SK-N-SH treated with all-trans-retinoic acid at 6 μM for 48 hours (cell line): ENCODE results near the gene SYNE1.

Experiments used
- ATAC-seq: fragments of 200-7000 bp; cut with Tn5 transposase; 3 replicates; pipeline ENCODE4 v1.9.1; 2020; ENCODE audit warnings: mild to moderate bottlenecking, moderate library complexity
- ARNTL ChIP-seq: fragments of 450-650 bp; formaldehyde crosslinking; IDR thresholded peaks from 2 replicates; pipeline ENCODE4 v1.5.0; 2020; ENCODE audit warnings: low read depth, mild to moderate bottlenecking, moderate library complexity, borderline replicate concordance
- BACH2 ChIP-seq: fragments of 250-450 bp; sonication (Bioruptor Pico); IDR thresholded peaks from 2 replicates; pipeline ENCODE4 v1.9.0; 2021; ENCODE audit warnings: mild to moderate bottlenecking, borderline replicate concordance
- CSDC2 ChIP-seq: fragments of 250-450 bp; sonication (Bioruptor Pico); IDR thresholded peaks from 2 replicates; pipeline ENCODE4 v1.5.0; 2020; ENCODE audit warnings: mild to moderate bottlenecking, moderate library complexity
- GLIS3 ChIP-seq: fragments of 250-450 bp; sonication (Bioruptor Pico); IDR thresholded peaks from 2 replicates; pipeline ENCODE4 v1.5.0; 2020; ENCODE audit warnings: mild to moderate bottlenecking, moderate library complexity
- PPARA ChIP-seq: fragments of 250-450 bp; sonication (Bioruptor Pico); IDR thresholded peaks from 2 replicates; pipeline ENCODE4 v1.5.0; 2020; ENCODE audit warnings: mild to moderate bottlenecking, borderline replicate concordance
- RARB ChIP-seq: fragments of 250-450 bp; sonication (Bioruptor Pico); IDR thresholded peaks from 2 replicates; pipeline ENCODE4 v1.8.0; 2021; ENCODE audit warnings: mild to moderate bottlenecking, moderate library complexity
- TCF4 ChIP-seq: fragments of 250-450 bp; sonication (Bioruptor Pico); IDR thresholded peaks from 2 replicates; pipeline ENCODE4 v1.8.0; 2021; ENCODE audit warnings: mild to moderate bottlenecking, moderate library complexity, borderline replicate concordance
- ZC3H10 ChIP-seq: fragments of 250-450 bp; sonication (Bioruptor Pico); IDR thresholded peaks from 2 replicates; pipeline ENCODE4 v1.5.1; 2021; ENCODE audit warnings: mild to moderate bottlenecking, moderate library complexity
- ZFP30 ChIP-seq: fragments of 450-650 bp; formaldehyde crosslinking; IDR thresholded peaks from 2 replicates; pipeline ENCODE4 v1.5.0; 2022; ENCODE audit warnings: mild to moderate bottlenecking, moderate library complexity
- TF ChIP-seq, protein P1 (sequence below): fragments of 250-450 bp; sonication (Bioruptor Pico); IDR thresholded peaks from 2 replicates; pipeline ENCODE4 v1.8.0; 2020; ENCODE audit warnings: mild to moderate bottlenecking, moderate library complexity, borderline replicate concordance
- TF ChIP-seq, protein P2 (sequence below): fragments of 250-450 bp; sonication (Bioruptor Pico); IDR thresholded peaks from 2 replicates; pipeline ENCODE4 v1.5.0; 2020; ENCODE audit warnings: mild to moderate bottlenecking, moderate library complexity
- TF ChIP-seq, protein P3 (sequence below): fragments of 250-450 bp; sonication (Bioruptor Pico); IDR thresholded peaks from 2 replicates; pipeline ENCODE4 v1.5.1; 2020; ENCODE audit warnings: low read depth, mild to moderate bottlenecking, moderate library complexity

SYNE1 gene

DNA sequence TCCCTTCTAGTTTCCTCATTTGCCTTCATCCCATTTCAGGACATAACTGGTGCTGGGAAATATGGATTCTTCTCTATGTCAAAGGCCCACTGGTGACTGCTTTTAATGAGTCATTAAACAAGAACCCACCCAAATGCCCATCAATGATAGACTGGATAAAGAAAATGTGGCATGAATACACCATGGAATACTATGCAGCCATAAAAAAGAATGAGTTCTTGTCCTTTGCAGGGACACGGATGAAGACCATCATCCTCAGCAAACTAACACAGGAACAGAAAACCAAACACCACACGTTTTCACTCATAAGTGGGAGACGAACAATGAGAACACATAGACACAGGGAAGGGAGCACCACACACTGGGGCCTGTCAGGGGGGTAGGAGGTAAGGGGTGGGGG is 518.9 kb downstream of the SYNE1 start (continued):
- TF ChIP-seq ARNTL (CRISPR knock-in tag) (no peak), ZC3H10 (CRISPR knock-in tag) (no peak), GLIS3 (CRISPR knock-in tag) (no peak)
- TF ChIP-seq, protein P1, sequence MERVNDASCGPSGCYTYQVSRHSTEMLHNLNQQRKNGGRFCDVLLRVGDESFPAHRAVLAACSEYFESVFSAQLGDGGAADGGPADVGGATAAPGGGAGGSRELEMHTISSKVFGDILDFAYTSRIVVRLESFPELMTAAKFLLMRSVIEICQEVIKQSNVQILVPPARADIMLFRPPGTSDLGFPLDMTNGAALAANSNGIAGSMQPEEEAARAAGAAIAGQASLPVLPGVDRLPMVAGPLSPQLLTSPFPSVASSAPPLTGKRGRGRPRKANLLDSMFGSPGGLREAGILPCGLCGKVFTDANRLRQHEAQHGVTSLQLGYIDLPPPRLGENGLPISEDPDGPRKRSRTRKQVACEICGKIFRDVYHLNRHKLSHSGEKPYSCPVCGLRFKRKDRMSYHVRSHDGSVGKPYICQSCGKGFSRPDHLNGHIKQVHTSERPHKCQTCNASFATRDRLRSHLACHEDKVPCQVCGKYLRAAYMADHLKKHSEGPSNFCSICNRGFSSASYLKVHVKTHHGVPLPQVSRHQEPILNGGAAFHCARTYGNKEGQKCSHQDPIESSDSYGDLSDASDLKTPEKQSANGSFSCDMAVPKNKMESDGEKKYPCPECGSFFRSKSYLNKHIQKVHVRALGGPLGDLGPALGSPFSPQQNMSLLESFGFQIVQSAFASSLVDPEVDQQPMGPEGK, result no peak
- TF ChIP-seq, all 23 proteins: peak for 0

DNA sequence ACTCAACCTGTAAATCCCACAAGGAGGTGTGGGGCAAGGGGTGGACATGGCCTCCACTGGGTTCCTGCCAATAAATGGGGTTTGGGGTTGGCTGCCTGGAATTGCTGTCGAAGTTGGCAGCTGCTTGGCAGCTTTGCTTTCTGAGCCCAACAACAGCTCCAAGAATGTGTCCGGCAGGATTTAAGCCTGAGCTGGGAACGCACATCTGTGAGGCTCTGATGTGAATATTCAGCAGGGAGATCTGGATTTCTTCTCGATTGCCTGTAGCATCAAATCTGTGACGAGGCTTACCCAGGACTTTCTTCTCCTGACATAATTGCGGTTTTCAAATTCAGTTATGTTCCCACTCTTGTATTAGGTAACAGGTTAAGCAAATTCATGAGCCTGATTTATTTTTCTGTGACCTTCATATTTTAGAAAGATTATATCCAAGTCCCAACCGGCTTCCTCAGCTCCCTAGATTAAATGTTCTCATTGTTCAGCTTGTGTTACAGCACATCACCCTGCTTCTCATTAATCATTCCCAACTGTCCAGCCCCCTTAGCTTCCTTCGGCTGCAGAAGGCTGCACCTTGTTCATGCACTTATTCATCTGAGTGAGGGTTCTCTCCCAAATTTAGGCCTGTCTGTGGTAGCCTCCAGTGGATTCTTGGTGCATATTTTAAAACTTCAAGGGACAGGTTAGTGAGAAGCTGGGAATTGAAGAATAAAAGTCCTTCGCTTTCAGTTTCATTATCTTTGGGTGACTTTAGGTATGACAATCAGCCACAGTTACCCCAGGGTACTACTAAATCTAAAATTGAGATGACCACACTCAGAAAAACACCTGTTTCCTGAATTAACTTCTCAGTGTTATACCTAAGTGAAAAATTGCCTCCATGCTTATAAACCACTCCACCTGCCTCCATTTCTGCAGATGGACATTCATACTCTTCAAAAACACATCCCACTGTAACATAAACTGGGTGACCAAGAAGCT is 519.7 kb downstream of the SYNE1 start:
- no peak for TF ChIP-seq PPARA (CRISPR knock-in tag)
- TF ChIP-seq, protein P1, result no peak
- no peak for TF ChIP-seq GLIS3 (CRISPR knock-in tag)
- TF ChIP-seq, protein P2, sequence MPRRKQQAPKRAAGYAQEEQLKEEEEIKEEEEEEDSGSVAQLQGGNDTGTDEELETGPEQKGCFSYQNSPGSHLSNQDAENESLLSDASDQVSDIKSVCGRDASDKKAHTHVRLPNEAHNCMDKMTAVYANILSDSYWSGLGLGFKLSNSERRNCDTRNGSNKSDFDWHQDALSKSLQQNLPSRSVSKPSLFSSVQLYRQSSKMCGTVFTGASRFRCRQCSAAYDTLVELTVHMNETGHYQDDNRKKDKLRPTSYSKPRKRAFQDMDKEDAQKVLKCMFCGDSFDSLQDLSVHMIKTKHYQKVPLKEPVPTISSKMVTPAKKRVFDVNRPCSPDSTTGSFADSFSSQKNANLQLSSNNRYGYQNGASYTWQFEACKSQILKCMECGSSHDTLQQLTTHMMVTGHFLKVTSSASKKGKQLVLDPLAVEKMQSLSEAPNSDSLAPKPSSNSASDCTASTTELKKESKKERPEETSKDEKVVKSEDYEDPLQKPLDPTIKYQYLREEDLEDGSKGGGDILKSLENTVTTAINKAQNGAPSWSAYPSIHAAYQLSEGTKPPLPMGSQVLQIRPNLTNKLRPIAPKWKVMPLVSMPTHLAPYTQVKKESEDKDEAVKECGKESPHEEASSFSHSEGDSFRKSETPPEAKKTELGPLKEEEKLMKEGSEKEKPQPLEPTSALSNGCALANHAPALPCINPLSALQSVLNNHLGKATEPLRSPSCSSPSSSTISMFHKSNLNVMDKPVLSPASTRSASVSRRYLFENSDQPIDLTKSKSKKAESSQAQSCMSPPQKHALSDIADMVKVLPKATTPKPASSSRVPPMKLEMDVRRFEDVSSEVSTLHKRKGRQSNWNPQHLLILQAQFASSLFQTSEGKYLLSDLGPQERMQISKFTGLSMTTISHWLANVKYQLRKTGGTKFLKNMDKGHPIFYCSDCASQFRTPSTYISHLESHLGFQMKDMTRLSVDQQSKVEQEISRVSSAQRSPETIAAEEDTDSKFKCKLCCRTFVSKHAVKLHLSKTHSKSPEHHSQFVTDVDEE (CRISPR knock-in tag), result no peak
- TF ChIP-seq RARB (CRISPR knock-in tag), result no peak
- no peak for TF ChIP-seq CSDC2 (CRISPR knock-in tag)
- ATAC-seq, result no peak

DNA sequence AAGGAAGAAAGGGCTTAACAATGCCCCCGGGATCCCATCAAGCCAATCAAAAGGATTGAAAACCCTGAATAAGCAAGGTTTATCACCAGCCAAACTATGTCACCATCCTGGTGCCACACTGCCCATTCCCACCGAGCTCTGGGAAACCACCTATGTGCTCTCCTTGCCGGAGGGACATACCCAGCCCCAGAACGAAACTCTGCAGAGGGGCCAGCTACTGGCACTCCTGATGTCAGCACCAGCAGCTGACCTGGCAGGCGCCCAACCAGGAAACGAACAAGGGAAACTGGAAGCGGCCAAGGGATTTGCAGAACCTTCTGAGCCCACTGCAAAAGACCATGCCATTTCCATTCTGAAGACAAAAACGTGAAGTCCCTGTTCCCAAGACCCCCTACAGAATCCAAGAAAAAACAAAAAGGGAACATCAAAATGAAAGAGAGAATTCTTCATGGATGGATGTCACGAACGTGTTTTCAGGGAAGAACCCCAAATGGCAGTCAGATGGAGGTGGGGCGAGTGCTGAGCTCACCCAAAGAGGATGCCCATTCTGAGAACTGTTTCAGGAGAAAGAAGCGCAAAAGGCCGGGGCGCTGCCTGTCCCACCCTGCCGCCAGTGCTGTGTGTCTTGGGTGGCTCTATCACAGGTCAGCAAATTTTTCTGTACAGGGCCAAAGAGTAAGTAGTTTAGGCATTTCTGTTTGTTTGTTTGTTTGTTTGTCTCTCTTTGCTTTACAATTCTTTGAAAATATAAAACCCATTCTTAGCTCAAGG is 524.5 kb downstream of the SYNE1 start:
- TF ChIP-seq, protein P3, sequence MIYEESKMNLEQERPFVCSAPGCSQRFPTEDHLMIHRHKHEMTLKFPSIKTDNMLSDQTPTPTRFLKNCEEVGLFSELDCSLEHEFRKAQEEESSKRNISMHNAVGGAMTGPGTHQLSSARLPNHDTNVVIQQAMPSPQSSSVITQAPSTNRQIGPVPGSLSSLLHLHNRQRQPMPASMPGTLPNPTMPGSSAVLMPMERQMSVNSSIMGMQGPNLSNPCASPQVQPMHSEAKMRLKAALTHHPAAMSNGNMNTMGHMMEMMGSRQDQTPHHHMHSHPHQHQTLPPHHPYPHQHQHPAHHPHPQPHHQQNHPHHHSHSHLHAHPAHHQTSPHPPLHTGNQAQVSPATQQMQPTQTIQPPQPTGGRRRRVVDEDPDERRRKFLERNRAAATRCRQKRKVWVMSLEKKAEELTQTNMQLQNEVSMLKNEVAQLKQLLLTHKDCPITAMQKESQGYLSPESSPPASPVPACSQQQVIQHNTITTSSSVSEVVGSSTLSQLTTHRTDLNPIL, result no peak
- TF ChIP-seq CSDC2 (CRISPR knock-in tag), result no peak
- no peak for TF ChIP-seq BACH2 (CRISPR knock-in tag)
- TF ChIP-seq ZFP30 (CRISPR knock-in tag), result no peak
- TF ChIP-seq, protein P2 (CRISPR knock-in tag), result no peak
- no peak for TF ChIP-seq TCF4 (CRISPR knock-in tag)

More for the DNA sequence above, 524.5 kb downstream of the SYNE1 start:
- ATAC-seq, result no peak
